Occipital lobe (tissue), 2 donors: ENCODE results near the gene AFAP1. TPM values are rescaled to one million over a fixed set of nuclear protein-coding genes. Genes with fewer than 3 reads are reported as not detected.

Experiments
- DNase-seq: peaks from one replicate; lab custom pipeline; 2025; lab: John Stamatoyannopoulos, UW
- total RNA-seq: library from RNA; depleted of rRNA; stranded (reverse); fragments of >200 nt; gene quantifications from one replicate; pipeline ENCODE4 v1.2.3, GENCODE V29; 2014

The AFAP1 gene
- total RNA-seq, 1 donor from 2014 or later = 62.2 TPM

DNA sequence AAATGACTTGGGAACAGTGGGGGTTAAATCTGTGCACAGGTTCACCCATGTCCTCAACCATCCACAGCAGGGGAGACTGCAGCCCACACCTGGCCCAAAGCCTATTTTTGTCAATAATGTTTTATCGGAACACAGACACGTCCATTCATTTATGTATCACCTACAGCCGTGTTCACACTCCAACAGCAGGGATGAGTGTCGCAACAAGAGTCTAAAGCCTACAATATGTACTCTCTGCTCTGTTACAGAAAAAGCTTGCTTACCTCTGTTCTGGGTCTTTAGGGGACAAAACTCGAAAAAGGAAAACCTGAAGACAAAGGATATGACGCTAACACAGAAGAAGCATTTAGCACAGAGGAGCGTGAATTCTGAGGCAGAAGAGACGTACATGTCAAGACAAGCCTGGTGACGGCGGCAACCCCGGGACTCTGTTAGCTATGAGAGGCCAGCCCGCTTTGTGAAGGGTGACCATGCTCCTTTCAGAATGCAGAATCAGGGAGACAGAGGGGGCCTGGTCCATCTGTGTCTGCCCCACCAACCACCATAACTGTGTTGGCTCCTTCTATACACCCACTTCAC lies 45.5 kb downstream of the AFAP1 start:
- no peak for DNase-seq

DNA sequence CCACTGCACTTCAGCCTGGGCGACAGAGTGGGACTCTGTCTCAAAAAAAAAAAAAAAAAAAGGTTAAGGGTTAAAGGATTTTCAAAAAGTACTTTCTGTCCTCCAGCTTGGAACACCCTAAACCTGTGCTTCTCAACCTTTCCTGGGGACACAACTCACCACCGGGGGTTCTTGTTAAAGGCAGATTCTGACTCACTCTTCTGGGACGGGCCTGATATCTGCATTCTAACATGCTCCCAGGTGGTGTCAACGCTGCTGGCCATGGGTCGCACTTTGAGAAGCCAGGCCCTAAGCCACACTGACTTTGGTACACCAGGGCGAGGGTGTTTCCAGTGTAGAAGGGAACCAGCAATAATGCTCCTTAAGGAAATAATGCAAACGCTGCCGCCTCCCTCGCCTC lies 46.1 kb downstream of the AFAP1 start:
- DNase-seq = no peak

DNA sequence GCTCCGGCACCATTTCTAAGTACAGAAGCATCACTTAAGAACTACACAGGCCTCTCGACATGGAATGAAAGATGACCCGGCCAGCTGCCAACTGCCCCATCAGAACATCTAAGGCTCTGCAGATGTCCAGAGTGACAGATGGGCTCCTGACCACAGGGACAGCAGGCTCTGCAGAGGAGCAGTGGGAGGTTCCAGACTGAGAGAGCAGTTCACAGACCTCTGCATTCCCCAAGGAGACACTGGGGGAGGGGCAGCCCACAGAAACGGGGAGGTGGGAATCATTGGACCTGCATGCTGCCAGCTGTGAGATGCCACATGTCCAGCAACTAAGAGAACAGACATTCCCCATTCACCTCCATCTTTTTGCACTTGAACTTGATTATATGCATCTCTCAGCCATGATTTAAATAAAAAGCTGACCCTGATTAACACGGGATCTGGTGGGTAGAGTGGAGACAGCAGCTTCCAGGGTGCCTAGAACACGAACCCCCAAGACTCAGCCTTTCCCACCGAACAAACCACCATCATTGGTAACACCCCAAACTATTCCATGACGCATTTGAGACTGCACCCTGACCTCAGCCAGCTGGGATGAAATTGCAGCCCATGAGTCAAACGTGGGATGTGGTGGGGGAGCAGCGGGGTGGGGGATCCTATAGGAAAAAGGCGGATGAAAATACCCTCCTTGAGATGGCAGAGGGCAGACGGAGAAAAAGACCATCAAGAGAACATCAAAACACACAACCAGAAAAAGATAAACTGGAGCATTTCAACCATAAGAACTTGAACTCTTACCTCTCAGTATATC lies 47.2 kb downstream of the AFAP1 start:
- no peak for DNase-seq

DNA sequence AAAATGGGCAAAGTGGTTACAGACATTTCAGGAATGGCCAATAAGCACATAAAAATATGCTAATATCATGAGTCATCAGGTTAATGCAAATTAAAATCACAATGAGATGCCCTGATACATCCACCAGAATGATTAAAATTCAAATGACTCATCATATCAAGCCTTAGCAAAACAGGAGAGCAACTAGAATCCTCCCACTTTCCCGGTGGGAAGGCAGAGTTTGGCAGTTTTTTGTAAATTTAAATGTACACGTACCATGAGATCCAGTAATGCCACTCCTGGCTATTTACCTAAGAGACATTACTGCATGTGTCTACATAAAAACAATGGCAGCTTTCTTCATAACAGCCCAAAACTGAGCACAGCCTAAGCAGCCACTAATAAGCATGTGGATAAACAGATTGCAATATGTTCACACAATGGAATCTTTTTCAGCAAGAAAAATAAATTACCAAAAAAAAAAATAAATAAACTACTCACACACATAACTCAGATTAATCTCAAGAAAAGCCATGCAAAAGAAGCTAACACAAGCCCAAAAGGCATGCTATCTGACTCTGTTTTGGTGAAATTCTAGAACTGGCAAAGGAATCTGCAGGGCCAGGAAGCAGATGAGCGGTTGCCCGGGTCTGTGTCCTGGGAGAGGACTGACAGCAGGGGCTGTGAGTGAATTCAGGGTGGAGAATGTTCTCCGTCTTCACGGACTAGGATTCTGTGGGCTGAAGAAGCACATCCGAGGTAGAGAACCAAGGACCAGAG lies 48.8 kb downstream of the AFAP1 start:
- DNase-seq = no peak

DNA sequence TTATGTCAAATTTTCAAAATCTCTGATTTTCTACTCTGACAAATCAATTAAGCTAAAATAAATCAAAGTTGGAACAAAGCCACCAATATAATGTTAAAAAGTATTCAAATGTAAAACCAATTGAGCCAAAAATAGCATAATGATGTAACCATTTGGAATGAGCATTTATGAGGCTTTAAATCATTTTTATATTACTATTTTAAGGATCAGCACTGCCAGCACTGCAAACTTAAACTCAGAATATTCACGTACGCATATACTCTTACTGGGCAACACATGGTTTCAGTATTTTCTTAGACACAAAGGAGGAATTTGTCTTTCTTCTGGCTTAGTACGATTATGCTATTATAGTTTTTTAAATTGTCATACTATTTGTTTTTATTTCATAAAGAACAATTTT lies 52.2 kb downstream of the AFAP1 start:
- DNase-seq = no peak

DNA sequence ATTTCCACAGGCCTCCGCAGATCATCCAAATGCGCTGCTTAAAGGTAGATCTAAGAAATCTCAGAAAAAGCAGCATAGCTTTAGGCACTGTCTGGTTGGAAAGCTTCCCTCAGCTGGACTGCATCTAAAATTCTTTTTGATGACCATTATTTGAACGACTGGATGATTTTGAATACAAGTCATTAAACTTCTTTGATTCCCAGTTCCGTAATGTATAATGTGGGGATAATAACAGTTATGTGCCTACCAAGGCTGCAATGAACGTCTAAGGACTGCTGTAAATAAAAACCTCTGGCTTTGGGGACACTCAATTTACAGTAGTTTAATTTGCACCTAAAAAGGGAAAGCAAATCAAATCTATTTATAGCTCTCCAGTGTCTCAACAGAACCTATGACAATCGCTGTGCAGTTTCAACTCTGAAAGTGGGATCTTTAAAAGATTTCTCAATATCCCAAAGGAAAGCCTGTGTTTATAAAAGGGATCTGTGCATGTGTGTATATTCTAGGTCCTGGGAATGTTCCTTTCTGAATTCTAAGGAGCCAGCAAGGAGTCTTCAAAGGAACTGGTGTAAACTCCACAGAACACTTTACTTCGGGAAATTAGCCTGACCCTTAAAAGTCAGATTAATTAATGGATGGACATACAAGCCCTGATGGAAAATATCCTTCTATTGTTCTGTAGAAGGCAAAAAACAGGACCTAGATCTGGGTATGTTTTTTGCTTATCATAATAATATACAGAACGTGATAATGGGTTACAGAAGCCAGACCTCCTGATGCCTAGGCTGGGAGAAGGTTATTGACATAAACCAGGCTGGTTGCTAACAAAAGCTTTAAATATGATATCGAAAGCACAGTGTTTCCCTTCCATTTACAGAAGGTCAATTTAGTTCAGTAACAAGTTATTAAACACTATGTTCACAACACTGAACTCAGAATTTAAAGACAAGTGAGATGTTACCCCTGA lies 53.4 kb downstream of the AFAP1 start:
- no peak for DNase-seq

DNA sequence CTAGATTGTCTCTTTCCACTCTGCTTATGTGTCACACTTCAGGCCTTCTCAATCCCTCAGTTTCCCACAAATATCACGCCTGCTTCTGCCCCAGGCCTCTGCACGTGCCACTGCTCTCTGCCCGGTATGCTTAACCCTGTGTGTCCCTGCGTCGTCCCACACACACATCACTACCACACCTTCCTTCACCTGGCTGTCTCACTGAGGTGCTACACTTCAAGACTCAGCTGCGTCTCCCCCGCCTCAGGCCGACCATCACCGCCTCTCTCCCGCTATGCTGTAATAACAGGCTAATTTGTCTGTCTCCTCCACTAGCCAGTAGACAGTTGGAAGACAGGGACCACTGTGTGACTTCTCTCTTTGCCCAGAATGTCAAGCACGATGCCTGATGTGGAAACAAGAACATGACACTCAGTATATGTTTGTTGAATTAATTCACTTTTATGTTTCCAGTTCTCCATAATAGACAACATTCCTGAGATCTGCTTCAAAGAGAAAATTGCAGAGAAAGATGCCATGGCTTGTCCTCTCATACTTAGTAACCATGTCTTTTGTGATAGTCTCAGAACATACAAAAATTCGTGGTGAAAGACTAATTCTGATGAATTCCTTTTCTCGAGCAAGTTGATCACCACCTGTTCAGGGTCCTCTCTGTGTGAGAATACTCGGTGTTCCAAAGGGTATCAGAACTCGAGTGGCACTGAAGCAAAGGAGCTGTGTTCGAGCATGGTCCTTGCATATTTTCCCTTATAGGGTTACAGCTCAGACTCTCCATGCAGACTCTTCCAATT lies 54.2 kb downstream of the AFAP1 start:
- no peak for DNase-seq

DNA sequence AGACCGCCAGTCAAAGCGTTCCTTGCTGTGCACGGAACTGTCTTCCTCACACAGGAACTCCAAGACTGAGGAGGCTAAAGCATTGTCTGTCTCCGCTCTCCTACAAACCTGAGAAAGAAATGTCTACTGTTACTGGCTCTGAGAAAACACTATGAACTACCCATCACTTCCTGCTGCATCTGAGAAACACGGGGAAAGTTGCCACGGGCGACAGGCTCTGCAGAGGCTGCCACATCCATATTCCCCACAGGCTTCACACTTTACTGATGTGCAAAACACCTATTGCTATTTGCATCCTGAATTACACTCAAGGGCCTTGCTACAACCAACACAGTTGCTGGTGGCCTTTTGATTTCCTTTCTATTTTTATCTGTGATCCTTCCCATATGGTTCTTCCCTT lies 59.0 kb downstream of the AFAP1 start:
- DNase-seq = no peak

DNA sequence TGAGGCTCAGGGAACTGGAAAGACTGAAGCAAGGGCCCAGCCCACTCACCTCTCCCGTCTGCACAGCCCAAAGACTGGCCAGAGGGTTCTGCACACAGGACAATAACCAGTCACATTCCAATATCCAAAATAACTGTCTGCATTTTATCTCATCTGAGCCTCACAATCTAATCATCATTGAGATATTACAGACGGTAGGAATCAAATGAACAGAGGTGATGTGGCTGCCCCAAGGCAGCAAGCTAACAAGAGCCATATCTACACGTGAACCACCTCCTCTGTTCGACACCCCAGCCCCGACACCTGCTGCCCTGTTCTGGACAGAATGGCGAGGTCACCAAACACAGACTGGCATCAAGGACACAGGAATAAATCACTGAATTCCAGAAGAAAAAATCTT lies 60.5 kb downstream of the AFAP1 start:
- DNase-seq = no peak

DNA sequence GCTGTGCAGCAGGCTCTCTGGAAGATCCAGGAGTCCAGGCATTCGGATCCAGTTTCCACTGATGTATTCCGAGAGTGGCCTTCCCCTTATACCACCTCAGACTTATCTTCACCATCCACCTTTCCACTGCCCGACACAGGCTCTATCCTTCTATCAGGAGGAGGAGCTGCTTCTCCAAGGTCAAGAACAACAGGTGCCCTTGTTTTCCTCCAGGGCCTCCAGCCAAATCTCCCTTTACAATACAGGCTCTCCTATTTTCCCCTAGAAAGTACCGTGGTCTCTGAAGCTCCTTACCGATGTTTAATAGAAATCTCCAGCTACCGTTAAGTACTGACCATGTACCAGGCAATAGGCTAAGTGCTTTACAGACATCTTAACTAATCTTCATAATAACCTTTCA lies 61.3 kb downstream of the AFAP1 start:
- no peak for DNase-seq

DNA sequence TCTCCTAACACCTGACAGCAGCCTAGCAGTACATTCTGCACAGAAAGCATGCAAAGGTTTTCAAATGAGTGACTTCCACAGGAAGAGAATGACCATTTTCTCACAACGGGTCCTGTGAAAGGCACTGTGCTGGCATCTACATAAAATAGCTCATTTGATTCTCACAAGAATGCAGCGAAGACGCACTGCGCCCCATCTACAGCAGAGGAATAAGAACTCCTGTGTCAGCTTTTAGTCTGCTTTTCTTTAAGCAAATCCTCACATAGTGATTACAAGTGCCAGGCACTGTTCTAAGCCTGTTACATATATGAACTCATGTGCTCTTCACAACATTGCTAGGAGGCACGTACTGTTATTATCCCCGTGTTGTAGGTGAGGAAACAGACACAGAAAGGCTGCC lies 62.5 kb downstream of the AFAP1 start:
- no peak for DNase-seq

DNA sequence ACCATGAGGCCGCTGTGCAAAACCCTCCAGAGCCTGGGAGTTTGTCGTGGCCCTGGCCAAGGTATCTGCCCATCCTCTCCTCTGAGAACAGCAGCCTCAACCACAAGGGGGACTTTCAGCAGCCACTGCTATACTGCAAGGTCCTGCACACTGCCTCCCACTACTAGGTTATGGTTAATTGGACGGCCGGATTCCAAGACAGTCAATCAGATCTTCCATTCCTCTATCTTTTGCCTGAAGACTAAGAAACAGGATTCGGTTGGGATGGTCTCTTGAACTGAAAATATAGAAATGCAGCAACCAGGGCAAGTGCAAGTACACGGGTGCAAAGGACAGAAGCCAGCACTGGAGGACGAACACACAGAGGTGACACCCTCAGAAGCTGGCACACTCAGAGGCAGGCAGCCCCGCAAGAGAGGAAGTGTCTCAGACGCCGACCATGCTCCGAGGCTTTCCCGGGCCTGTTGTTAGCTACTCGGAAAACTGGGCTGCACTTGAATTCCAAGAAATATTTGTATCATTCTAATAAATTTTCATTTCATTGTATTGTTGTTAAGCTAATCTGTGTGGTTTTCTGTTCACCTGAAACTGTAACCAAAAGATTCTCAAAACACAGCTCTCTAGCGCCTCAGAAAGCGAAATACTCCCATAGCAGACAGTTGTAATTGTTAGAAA lies 63.3 kb downstream of the AFAP1 start:
- DNase-seq = no peak

DNA sequence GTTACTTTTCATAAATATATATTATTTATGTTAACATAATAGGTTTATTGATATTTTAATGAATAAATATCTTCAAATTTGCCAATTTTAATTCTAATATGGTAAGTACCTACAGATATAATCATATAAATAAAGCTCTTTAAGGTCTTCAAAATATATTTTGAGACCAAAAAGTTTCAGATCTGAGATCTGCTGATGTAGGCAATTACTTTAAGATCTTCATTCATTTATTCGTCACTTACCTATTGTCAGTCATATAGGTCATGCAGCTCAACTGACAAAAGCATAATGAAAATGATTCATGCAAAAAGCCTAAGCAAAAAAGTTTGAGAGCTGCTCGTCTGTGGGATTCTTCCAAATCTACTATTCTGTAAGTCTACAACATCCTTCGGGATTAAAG lies 64.8 kb downstream of the AFAP1 start:
- no peak for DNase-seq

DNA sequence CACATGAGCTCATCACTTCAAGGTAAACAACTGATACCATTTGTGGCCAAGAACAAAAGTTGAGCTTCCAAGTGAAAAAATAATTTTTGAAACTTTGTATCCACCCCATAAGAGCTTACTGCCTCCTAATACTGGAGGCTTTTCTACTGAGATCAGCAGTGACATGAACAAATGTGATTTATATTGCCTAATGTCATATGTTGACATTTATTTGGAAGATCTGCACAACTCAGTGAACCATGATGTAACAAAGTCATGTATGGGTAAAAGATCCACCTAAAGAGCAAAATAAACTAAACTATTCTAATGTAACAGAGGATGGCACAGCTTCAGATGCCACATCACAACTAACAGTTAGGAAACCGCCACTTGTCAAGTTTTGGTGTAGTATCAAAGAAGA lies 65.8 kb downstream of the AFAP1 start:
- DNase-seq = no peak

DNA sequence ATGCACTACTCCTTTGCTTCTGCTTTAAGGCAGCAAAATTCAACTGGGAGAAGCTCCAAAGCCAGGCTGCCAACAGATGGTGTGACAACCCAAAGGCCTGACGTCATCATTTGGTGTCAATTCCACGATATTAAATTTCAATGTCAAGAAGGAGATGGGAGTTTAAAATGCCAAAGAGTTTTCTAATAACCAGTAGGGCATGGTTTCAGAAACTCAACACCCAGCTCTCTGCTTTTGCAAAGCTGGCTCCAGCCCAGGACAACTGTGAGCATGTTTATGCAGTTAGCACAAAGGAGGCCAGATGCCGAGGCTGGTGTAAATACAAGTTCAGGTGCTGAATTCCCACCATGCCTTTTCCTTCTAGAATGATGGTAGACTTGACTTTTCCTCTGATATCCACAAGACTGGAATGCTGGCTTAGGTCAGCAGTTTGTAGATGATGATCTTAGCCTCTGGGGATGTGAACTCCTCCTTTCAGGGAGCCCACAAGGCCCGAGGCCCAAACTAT lies 67.3 kb downstream of the AFAP1 start:
- DNase-seq = no peak

DNA sequence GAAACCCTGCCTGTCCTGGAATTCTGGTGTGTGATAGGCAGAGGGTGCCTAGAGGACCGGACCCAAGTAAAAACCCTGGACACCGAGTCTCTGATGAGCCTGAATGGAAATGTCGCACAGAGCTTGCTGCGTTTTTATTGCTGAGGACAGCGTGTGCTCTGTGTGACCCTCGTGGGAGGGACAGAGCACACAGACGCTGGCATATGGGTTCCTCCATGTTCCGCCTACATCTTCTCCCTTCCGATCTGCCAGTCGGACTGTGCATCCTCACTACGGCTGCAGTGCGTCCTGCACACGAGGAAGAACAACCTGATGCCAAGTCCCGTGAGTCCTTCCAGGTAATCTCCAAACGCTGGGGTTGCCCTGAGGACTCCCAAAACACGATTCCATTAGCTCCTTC lies 68.3 kb downstream of the AFAP1 start:
- no peak for DNase-seq

DNA sequence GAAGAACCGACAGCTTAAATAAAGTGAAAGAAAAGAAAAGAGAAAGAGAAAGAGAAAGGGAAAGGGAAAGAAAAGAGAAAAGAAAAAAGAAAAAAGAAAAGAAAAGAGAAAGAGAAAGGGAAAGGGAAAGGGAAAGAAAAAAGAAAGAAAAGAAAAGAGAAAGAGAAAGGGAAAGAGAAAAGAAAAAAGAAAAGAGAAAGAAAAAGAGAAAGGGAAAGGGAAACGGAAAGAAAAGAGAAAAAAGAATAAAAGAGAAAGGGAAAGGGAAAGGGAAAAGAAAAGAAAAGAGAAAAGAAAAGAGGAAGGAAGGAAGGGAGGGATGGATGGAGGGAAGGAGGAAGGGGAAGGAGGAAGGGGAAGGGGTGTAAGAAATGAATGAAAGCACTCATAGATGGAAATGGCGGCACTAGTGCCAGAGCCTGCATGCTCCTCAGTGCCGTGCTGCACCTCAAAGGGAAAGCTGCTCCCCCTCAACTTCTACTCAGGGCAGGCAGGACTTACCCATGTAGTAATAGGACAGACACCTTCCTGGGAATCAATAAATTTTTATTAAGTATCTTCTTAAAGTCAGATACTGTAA lies 70.7 kb downstream of the AFAP1 start:
- DNase-seq = no peak

DNA sequence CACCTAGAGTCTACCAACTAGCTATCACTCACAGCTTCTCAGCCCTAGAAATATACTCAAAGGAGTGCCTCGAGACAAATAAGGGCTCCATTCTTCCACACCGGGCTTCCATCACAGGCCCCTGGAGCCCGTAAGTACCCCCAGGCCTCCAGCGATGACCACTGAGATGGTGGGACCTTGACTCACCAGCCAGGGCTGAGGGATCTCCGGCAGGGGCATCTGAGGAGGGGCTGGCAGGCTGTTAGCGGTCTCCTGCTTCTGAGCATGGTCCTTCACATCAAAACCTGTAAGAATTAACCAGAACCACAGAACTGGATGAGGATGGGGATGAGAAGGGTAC lies 71.3 kb downstream of the AFAP1 start:
- no peak for DNase-seq

DNA sequence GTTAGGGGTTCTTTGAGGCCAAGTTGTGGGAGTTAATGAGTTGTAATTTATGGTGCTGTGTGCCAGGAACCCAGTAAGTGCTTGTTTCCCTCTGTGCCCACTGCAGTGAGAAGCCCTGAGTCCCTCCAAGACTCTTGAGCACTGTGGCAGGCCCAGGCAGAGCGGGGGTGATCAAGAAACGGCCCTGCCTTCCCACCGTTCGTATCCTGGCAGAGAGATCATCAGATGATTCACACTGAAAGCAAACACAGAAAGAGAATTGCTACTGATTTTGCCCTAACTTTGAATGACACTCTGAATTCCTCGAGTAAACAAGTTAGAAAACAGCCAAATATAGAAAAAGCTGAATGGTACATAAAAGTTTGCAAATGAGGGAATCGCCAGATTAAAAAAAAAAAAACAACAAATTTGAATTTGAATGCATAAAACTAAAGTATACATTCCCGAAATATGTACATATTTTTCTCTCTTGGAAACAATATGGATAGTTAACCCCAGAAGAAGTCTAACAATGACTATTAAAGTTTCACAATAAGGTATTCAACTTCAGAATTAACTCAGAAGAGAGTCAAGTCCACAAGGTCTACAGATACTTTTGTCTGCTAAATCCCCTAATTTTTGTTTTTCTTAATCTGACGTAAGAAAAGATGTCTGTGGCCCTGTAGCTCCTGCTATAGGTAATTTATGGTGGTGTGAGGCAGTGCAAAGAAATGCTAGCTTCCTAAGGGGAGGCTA lies 71.8 kb downstream of the AFAP1 start:
- DNase-seq = no peak
